Measurements from ENCODE around the gene MED15.

Gene MED15

GRCh38 chr22:20573833-20574615 is 66.6 kb downstream of the MED15 start:
- Histone ChIP-seq H3K4me1 (ENCODE audit: control insufficient read depth, insufficient read depth, low read length, poor library complexity, severe bottlenecking) (peaks cover 2% of the 10 kb centered on the region), H3K36me3 (ENCODE audit: control insufficient read depth, insufficient read depth, low read length) (peaks cover 96% of the 10 kb centered on the region), H3K4me3 (ENCODE audit: extremely low read depth, insufficient read depth, low read length, poor library complexity, severe bottlenecking) (no peak overlapping the region), H3K9me3 (ENCODE audit: control insufficient read depth, low read length) (no peaks in the 10 kb centered on the region), H3K27ac (ENCODE audit: low read depth, low read length, severe bottlenecking) (no peak overlapping the region)
- WGBS, 2 experiments (ENCODE audit: insufficient coverage in 2 of 2) = 93 to 95% methylated on average over 21 to 22 of the region's 29 CpGs

DNA sequence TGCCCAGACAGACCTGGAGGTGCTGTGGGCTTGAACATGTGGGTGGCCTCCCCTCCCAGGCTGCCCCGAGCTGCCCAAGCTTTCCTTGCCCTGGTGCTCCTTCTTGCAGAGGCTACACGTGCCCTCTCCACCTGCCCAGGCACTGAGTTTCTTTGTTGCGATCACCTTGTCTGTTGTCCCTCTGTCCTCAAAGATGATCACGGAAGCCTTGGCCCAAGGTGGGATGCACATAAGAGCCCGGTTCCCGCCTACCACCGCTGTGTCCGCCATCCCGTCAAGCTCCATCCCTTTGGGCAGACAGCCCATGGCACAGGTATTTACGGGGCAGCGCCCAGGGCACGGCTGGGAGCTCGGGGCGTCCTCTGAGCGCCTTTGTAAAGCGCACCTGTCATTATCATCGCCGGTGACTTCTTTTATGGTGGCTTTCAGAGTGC is 67.5 kb downstream of the MED15 start:
- 96 to 99% methylated on average over 14 to 18 of the region's 18 CpGs for WGBS, 2 experiments (ENCODE audit: insufficient coverage in 2 of 2)
- Histone ChIP-seq H3K4me3 (ENCODE audit: extremely low read depth, insufficient read depth, low read length, poor library complexity, severe bottlenecking) (no peak overlapping the region), H3K36me3 (ENCODE audit: control insufficient read depth, insufficient read depth, low read length) (peaks cover 96% of the 10 kb centered on the region), H3K4me1 (ENCODE audit: control insufficient read depth, insufficient read depth, low read length, poor library complexity, severe bottlenecking) (no peaks in the 10 kb centered on the region), H3K27ac (ENCODE audit: low read depth, low read length, severe bottlenecking) (no peak overlapping the region), H3K9me3 (ENCODE audit: control insufficient read depth, low read length) (no peaks in the 10 kb centered on the region)

DNA sequence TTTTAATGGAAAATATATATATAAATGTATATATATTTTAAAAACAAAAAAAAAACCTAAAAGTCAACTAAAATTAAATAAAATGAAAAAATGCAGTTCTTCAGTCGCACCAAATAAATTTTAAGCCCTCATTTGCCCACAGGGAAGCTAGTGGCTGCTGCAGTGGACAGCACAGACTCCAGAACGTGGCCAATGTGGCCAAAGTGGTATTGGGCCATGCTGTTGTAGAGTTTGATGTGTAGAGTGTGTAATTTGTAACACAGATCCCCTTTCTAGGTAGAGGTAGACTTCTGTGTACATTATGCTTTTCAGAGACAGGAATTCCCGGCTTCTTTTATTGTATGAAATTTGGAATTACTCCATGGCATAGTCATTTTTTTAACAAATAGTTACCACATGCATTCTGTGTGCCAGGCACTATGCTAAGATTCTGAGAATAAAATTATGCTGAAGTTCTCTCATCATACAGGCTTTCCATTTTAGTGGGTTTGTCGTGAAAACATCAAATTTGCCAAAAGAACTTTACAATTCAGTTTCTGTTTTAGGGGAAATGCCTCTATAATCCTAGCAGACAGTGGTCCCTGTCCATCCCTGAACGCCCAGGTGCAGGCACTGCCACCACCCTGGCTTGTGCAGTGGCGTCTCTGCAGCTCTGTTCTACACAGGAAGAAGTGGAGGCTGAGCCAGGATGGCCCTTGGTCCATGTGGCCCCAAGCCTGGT is 68.5 kb downstream of the MED15 start:
- no peaks in the 10 kb centered on the region for H3K4me1 ChIP-seq (ENCODE audit: control insufficient read depth, insufficient read depth, low read length, poor library complexity, severe bottlenecking)
- no peak overlapping the region for H3K27ac ChIP-seq (ENCODE audit: low read depth, low read length, severe bottlenecking)
- no peak overlapping the region for H3K4me3 ChIP-seq (ENCODE audit: extremely low read depth, insufficient read depth, low read length, poor library complexity, severe bottlenecking)
- H3K9me3 ChIP-seq (ENCODE audit: control insufficient read depth, low read length) = no peaks in the 10 kb centered on the region
- H3K36me3 ChIP-seq (ENCODE audit: control insufficient read depth, insufficient read depth, low read length) = peaks cover 98% of the 10 kb centered on the region
- 86 to 100% methylated on average over 4 to 5 of the region's 6 CpGs for WGBS, 2 experiments (ENCODE audit: insufficient coverage in 2 of 2)

- Histone ChIP-seq H3K9me3 (ENCODE audit: control insufficient read depth, low read length) (no peaks in the 10 kb centered on the region), H3K4me1 (ENCODE audit: control insufficient read depth, insufficient read depth, low read length, poor library complexity, severe bottlenecking) (no peaks in the 10 kb centered on the region), H3K27ac (ENCODE audit: low read depth, low read length, severe bottlenecking) (no peak overlapping the region), H3K4me3 (ENCODE audit: extremely low read depth, insufficient read depth, low read length, poor library complexity, severe bottlenecking) (no peak overlapping the region), H3K36me3 (ENCODE audit: control insufficient read depth, insufficient read depth, low read length) (peaks cover 98% of the 10 kb centered on the region)
- 100% methylated on average over 2 of the region's 3 CpGs for WGBS, 2 experiments (ENCODE audit: insufficient coverage in 2 of 2)
These were observed 69.0 kb downstream of the MED15 start for GRCh38 chr22:20576445-20576816.

DNA sequence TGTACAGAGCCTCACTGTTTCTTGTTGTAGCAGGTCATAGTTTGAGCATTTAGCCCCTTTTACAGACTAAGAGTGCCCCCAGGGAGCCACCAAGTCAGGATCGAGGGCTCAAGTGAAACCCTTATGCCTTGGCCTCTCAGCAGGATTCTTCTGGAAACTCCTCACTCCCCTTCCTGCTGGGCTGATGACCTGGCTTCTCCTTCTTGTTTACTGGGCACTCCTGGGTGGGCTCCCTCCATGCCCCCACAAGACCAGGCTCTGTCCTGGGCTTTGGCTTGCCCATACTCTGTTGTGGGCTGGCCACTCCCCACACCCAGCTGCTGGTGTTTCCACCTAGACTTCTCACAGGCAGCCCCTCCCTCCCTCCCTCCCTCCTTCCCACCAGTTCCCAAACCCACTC is 69.6 kb downstream of the MED15 start:
- Histone ChIP-seq H3K4me1 (ENCODE audit: control insufficient read depth, insufficient read depth, low read length, poor library complexity, severe bottlenecking) (no peaks in the 10 kb centered on the region), H3K27ac (ENCODE audit: low read depth, low read length, severe bottlenecking) (no peak overlapping the region), H3K9me3 (ENCODE audit: control insufficient read depth, low read length) (no peaks in the 10 kb centered on the region), H3K36me3 (ENCODE audit: control insufficient read depth, insufficient read depth, low read length) (peaks cover 96% of the 10 kb centered on the region), H3K4me3 (ENCODE audit: extremely low read depth, insufficient read depth, low read length, poor library complexity, severe bottlenecking) (no peak overlapping the region)
- 75 to 100% methylated on average over 1 of the region's 1 CpG for WGBS, 2 experiments (ENCODE audit: insufficient coverage in 2 of 2)

DNA sequence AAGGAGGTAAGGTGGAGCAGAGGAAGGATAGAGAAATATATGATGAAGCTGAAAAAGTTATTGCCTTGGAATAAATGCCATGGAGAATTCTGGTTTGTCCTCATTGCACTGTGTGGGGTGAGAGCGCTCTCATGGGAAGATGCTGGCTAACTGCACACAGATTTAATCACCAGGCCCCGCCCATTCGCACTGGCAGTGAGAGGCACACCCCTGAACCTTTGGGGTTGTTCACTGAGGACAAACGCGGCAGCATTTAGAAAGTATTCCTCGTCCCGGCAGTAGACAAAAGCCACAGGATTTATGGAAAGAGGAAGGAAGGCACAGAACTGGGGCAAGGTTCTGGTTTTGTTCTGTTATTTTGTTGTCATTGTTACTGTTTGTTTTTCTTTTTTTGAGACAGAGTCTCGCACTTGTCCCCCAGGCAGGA is 70.2 kb downstream of the MED15 start:
- Histone ChIP-seq H3K4me1 (ENCODE audit: control insufficient read depth, insufficient read depth, low read length, poor library complexity, severe bottlenecking) (no peaks in the 10 kb centered on the region), H3K9me3 (ENCODE audit: control insufficient read depth, low read length) (no peaks in the 10 kb centered on the region), H3K36me3 (ENCODE audit: control insufficient read depth, insufficient read depth, low read length) (peaks cover 94% of the 10 kb centered on the region), H3K4me3 (ENCODE audit: extremely low read depth, insufficient read depth, low read length, poor library complexity, severe bottlenecking) (no peak overlapping the region), H3K27ac (ENCODE audit: low read depth, low read length, severe bottlenecking) (no peak overlapping the region)
- 93 to 95% methylated on average over 8 of the region's 8 CpGs for WGBS, 2 experiments (ENCODE audit: insufficient coverage in 2 of 2)

DNA sequence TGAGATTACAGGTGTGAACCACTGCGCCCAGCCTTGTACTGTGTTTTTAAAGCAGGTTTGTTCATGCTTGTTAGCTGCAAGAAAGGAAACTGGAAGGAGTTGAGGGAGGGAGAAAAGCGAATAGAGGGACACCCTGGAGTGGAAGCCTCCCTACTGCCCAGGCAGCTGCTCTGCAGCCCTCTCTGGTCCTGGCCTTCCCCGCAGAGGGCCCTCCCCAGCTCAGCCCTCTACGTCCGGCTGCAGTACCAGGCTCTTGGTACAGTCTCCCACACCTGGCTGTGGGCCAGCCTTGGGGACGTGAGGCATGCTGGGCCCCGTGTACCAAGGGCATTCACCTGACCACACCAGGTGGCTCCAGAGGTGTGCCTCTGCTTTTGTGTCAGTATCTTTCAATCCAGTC is 70.8 kb downstream of the MED15 start:
- 92 to 94% methylated on average over 7 of the region's 7 CpGs for WGBS, 2 experiments (ENCODE audit: insufficient coverage in 2 of 2)
- Histone ChIP-seq H3K9me3 (ENCODE audit: control insufficient read depth, low read length) (no peaks in the 10 kb centered on the region), H3K36me3 (ENCODE audit: control insufficient read depth, insufficient read depth, low read length) (peaks cover 94% of the 10 kb centered on the region), H3K27ac (ENCODE audit: low read depth, low read length, severe bottlenecking) (no peak overlapping the region), H3K4me1 (ENCODE audit: control insufficient read depth, insufficient read depth, low read length, poor library complexity, severe bottlenecking) (no peaks in the 10 kb centered on the region), H3K4me3 (ENCODE audit: extremely low read depth, insufficient read depth, low read length, poor library complexity, severe bottlenecking) (no peak overlapping the region)

DNA sequence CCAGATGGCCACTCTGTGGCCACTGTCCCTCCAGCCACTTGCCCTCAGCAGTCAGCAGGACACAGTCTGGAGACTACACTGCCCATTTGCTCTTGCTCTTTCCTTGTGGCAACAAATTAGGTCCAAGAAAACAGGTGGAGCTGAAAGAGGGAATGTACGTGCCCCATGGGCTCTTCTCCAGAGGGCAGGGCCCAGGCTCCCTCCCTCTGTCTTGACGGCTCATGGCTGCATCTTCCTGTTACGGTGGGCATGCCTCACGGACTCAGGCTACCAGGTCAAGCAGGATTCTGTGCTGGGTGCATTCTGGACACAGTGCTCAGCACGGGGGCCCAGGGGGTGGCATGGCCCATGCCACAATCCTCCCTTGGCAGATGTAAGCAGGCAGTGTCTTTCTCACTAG is 71.3 kb downstream of the MED15 start:
- Histone ChIP-seq H3K36me3 (ENCODE audit: control insufficient read depth, insufficient read depth, low read length) (peaks cover 94% of the 10 kb centered on the region), H3K9me3 (ENCODE audit: control insufficient read depth, low read length) (no peaks in the 10 kb centered on the region), H3K4me1 (ENCODE audit: control insufficient read depth, insufficient read depth, low read length, poor library complexity, severe bottlenecking) (no peaks in the 10 kb centered on the region), H3K4me3 (ENCODE audit: extremely low read depth, insufficient read depth, low read length, poor library complexity, severe bottlenecking) (no peak overlapping the region), H3K27ac (ENCODE audit: low read depth, low read length, severe bottlenecking) (no peak overlapping the region)
- 96 to 100% methylated on average over 3 to 5 of the region's 5 CpGs for WGBS, 2 experiments (ENCODE audit: insufficient coverage in 2 of 2)

- Histone ChIP-seq H3K4me1 (ENCODE audit: control insufficient read depth, insufficient read depth, low read length, poor library complexity, severe bottlenecking) (no peaks in the 10 kb centered on the region), H3K9me3 (ENCODE audit: control insufficient read depth, low read length) (no peaks in the 10 kb centered on the region), H3K27ac (ENCODE audit: low read depth, low read length, severe bottlenecking) (no peak overlapping the region), H3K36me3 (ENCODE audit: control insufficient read depth, insufficient read depth, low read length) (peaks cover 94% of the 10 kb centered on the region), H3K4me3 (ENCODE audit: extremely low read depth, insufficient read depth, low read length, poor library complexity, severe bottlenecking) (no peak overlapping the region)
- WGBS, 2 experiments (ENCODE audit: insufficient coverage in 2 of 2) = 95 to 99% methylated on average over 10 to 11 of the region's 14 CpGs
These were observed 72.1 kb downstream of the MED15 start for GRCh38 chr22:20579273-20580120.

DNA sequence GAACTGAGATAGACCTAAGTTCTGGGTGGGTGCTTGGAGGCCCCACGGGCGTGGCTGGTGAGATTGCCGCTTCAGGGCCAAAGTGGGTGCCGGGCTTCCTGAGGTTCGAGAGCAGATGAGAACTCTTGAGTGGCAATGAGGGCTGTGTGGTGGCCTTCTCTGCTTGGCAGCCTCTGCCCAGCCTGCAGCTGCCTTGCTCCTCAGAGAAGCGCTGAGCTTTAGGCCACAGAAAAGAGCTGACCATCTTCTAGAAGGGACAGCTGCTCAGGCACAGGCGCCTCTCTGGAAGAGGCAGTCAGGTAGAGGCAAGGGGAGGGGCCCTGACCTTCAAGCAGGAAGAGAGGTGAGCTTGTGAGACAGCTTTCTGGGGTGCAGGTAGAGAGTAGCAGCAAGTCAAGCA is 72.8 kb downstream of the MED15 start:
- Histone ChIP-seq H3K4me1 (ENCODE audit: control insufficient read depth, insufficient read depth, low read length, poor library complexity, severe bottlenecking) (no peaks in the 10 kb centered on the region), H3K9me3 (ENCODE audit: control insufficient read depth, low read length) (no peaks in the 10 kb centered on the region), H3K27ac (ENCODE audit: low read depth, low read length, severe bottlenecking) (no peak overlapping the region), H3K36me3 (ENCODE audit: control insufficient read depth, insufficient read depth, low read length) (peaks cover 94% of the 10 kb centered on the region), H3K4me3 (ENCODE audit: extremely low read depth, insufficient read depth, low read length, poor library complexity, severe bottlenecking) (no peak overlapping the region)
- WGBS, 2 experiments (ENCODE audit: insufficient coverage in 2 of 2) = 93 to 96% methylated on average over 3 to 7 of the region's 7 CpGs
